ENCODE results near the gene ACBD4.

- TF ChIP-seq CTCF (IDR thresholded peaks at IDR 0.05) (peak in 1 of 4 experiments; percentile 25), POLR2A (IDR thresholded peaks at IDR 0.05) (no peak), EP300 (IDR thresholded peaks at IDR 0.05) (no peak), POLR2AphosphoS5 (IDR thresholded peaks at IDR 0.05) (peak; percentile 36)
These were observed 8.3 kb downstream of the ACBD4 start for GRCh38 chr17:45143767-45144198.

Data from gastroesophageal sphincter (tissue), 3 donors.